ENCODE measurements around the gene CAP2. TPM values are rescaled to one million over a fixed set of nuclear protein-coding genes. Genes with fewer than 3 reads are reported as not detected.

The CAP2 gene
- total RNA-seq, 1 donor from 2014 or later = 2.1 TPM

DNA sequence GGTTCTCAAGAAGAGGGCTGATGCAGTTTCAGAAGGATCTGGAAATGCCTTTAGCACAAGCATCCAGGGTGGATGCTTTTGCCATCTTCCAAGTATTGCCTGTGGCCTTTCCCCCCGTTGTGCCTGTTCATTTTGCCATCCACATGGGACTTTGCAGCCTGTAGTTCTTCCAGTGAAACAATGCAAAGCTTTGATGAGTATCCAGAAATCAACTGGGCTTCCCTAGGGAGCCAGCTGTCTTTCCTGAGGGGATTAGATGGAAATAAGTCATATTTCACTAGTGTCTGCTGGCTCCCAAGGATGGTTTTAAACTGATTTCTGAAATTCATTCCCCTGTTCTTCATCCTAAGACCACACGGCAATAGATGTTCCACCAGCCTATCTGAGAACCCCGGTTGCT, 63.3 kb downstream of the CAP2 start:
- no peak for DNase-seq (ENCODE audit: low read depth)
- Histone ChIP-seq H3K36me3 (ENCODE audit: control insufficient read depth, insufficient read depth, low read length) (no peaks in the 10 kb centered on the region), H3K4me3 (ENCODE audit: low read depth, low read length) (no peak overlapping the region), H3K27me3 (ENCODE audit: control insufficient read depth, insufficient read depth, low read length) (no peaks in the 10 kb centered on the region)
- TF ChIP-seq, protein P1, sequence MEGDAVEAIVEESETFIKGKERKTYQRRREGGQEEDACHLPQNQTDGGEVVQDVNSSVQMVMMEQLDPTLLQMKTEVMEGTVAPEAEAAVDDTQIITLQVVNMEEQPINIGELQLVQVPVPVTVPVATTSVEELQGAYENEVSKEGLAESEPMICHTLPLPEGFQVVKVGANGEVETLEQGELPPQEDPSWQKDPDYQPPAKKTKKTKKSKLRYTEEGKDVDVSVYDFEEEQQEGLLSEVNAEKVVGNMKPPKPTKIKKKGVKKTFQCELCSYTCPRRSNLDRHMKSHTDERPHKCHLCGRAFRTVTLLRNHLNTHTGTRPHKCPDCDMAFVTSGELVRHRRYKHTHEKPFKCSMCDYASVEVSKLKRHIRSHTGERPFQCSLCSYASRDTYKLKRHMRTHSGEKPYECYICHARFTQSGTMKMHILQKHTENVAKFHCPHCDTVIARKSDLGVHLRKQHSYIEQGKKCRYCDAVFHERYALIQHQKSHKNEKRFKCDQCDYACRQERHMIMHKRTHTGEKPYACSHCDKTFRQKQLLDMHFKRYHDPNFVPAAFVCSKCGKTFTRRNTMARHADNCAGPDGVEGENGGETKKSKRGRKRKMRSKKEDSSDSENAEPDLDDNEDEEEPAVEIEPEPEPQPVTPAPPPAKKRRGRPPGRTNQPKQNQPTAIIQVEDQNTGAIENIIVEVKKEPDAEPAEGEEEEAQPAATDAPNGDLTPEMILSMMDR (IDR thresholded peaks at IDR 0.05; ENCODE audit: insufficient read depth, low read length, severe bottlenecking) = no peak
- FAIRE-seq = no peak

DNA sequence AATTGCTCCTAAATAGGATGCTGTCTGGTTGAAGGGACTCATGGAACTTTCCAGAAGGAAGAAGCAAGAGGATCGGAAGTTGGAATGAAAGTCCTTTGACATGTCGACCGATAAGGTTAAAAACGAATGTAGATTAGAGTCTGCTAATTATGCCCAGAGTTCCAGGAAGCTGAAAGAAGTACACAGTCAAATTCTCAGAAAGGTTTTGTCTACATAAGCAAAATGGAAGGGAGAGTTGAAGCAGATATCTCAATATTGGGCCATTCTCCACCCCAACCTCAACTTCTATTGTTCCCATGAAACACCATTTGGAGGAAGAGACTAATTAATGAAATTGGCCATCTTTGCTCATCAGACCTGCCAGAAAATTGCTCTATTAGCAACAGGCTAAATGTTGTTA, 64.0 kb downstream of the CAP2 start:
- no peaks in the 10 kb centered on the region for H3K27me3 ChIP-seq (ENCODE audit: control insufficient read depth, insufficient read depth, low read length)
- DNase-seq (ENCODE audit: low read depth) (no peak), FAIRE-seq (no peak)
- H3K36me3 ChIP-seq (ENCODE audit: control insufficient read depth, insufficient read depth, low read length) = no peaks in the 10 kb centered on the region
- no peak overlapping the region for H3K4me3 ChIP-seq (ENCODE audit: low read depth, low read length)
- TF ChIP-seq, protein P1 (IDR thresholded peaks at IDR 0.05; ENCODE audit: insufficient read depth, low read length, severe bottlenecking) = no peak

DNA sequence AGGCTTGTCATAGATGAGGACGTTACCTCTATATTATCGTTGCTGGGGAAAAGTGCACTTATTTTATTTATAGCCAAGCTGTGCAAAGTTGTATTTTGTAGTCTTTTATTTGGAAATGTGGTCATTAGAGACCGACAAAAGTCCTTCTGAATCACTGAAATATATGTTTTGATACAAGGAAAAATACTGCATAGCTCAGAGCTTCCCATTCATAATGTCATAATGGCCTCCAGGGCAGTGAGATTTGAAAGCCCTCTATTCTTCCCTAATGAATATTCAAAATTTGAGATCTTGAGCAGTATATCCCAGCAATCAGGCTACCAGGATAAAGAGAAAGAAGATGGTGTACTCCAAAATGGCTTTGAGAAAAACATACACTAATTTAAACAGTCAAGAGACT, 64.6 kb downstream of the CAP2 start:
- H3K36me3 ChIP-seq (ENCODE audit: control insufficient read depth, insufficient read depth, low read length) = no peaks in the 10 kb centered on the region
- TF ChIP-seq, protein P1 (IDR thresholded peaks at IDR 0.05; ENCODE audit: insufficient read depth, low read length, severe bottlenecking) = no peak
- H3K27me3 ChIP-seq (ENCODE audit: control insufficient read depth, insufficient read depth, low read length) = no peaks in the 10 kb centered on the region
- no peak overlapping the region for H3K4me3 ChIP-seq (ENCODE audit: low read depth, low read length)
- FAIRE-seq (no peak), DNase-seq (ENCODE audit: low read depth) (no peak)

DNA sequence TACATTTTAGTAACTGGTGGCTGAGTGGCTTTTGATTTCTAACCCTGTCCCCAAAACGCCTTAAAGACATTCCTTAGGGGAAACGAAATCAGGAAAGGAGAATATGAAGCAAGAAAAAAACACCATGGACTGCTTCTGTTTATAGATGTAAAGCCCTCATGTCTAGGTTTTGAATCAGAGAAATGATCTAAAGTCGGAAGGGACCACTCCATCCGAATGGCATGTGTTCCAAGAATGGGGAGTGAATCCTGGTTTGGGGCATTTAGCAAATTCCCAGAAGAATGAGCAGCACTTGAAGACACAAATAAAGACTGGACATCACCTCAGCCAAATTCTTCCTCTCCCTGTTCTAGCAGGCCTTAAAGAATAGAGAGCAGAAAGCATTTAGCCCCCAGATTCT, 65.6 kb downstream of the CAP2 start:
- no peak for FAIRE-seq
- TF ChIP-seq, protein P1 (IDR thresholded peaks at IDR 0.05; ENCODE audit: insufficient read depth, low read length, severe bottlenecking) = no peak
- DNase-seq (ENCODE audit: low read depth) = no peak

DNA sequence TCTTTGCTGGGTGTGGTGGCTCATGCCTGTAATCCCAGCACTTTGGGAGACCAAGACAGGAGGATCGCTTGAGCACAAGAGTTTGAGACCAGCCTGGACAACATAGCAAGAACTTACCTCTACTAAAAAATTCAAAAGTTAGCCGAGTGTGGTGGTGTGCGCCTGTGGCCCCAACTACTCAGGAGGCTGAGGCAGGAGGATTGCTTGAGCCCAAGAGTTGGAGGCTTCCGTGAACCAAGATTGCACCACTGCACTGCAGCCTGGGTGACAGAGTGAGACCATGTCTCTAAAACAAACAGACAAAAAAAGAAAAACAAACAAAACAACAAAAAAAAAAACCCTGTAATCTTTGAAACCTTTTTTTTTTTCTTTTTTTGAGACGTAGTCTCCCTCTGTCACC, 67.5 kb downstream of the CAP2 start:
- TF ChIP-seq, protein P1 (IDR thresholded peaks at IDR 0.05; ENCODE audit: insufficient read depth, low read length, severe bottlenecking) = no peak
- Histone ChIP-seq H3K36me3 (ENCODE audit: control insufficient read depth, insufficient read depth, low read length) (no peaks in the 10 kb centered on the region), H3K27me3 (ENCODE audit: control insufficient read depth, insufficient read depth, low read length) (no peaks in the 10 kb centered on the region), H3K4me3 (ENCODE audit: low read depth, low read length) (no peak overlapping the region)
- DNase-seq (ENCODE audit: low read depth) (no peak), FAIRE-seq (no peak)

More for the DNA sequence above, 65.6 kb downstream of the CAP2 start:
- Histone ChIP-seq H3K27me3 (ENCODE audit: control insufficient read depth, insufficient read depth, low read length) (no peaks in the 10 kb centered on the region), H3K4me3 (ENCODE audit: low read depth, low read length) (no peak overlapping the region), H3K36me3 (ENCODE audit: control insufficient read depth, insufficient read depth, low read length) (no peaks in the 10 kb centered on the region)

DNA sequence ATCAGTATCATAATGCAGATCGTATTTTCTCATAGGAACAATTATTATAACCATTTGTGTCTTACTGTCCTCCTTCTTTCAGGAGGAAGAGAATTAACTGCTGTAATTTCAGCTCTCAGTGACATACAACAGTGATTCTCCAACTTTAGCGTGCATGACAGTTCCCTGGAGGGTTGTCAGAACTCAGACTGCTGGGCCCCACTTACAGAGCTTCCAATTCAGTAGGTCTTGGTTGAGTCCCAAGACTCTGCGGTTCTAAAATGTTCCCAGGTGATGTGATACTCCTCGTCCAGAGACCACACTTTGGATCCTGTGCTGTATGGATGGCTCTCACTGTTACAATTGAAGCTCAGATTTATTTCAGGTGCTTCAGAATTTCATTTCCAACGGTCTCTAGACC, 72.8 kb downstream of the CAP2 start:
- Histone ChIP-seq H3K4me3 (ENCODE audit: low read depth, low read length) (no peak overlapping the region), H3K36me3 (ENCODE audit: control insufficient read depth, insufficient read depth, low read length) (no peaks in the 10 kb centered on the region), H3K27me3 (ENCODE audit: control insufficient read depth, insufficient read depth, low read length) (no peaks in the 10 kb centered on the region)
- TF ChIP-seq, protein P1 (IDR thresholded peaks at IDR 0.05; ENCODE audit: insufficient read depth, low read length, severe bottlenecking) = no peak
- FAIRE-seq (no peak), DNase-seq (ENCODE audit: low read depth) (no peak)
